NT2/D1 (cell line): ENCODE measurements around the gene COL26A1.

Experiments used
- DNase-seq: peaks from one replicate; pipeline ENCODE4 v3.0.0-alpha.2; 2011; ENCODE audit warnings: low read depth, low spot score
- H3K27me3 ChIP-seq: 2 replicates; pipeline ENCODE4 v1.6.0; 2011; ENCODE audit warnings: mild to moderate bottlenecking; ENCODE audit not compliant: insufficient read length, insufficient read depth
- H3K36me3 ChIP-seq: 2 replicates; pipeline ENCODE4 v1.6.1; 2011; ENCODE audit warnings: mild to moderate bottlenecking, low read length, mixed read lengths; ENCODE audit not compliant: insufficient read depth, insufficient read length
- H3K4me1 ChIP-seq: 2 replicates; pipeline ENCODE4 v1.5.1; 2011; ENCODE audit not compliant: insufficient read depth, insufficient read length
- H3K4me3 ChIP-seq: 2 replicates; pipeline ENCODE4 v1.5.1; 2011; ENCODE audit warnings: low read depth; ENCODE audit not compliant: insufficient read length
- H3K9ac ChIP-seq: 2 replicates; pipeline ENCODE4 v1.6.0; 2011; ENCODE audit warnings: low read depth; ENCODE audit not compliant: insufficient read length
- H3K9me3 ChIP-seq: 2 replicates; pipeline ENCODE4 v1.5.1; 2011; ENCODE audit warnings: mild to moderate bottlenecking, low read length; ENCODE audit not compliant: insufficient read depth
- SUZ12 ChIP-seq: IDR thresholded peaks from 2 replicates; pipeline ENCODE4 v1.6.1; 2011; ENCODE audit not compliant: insufficient read length, insufficient read depth; ENCODE audit errors: extremely low read depth
- YY1 ChIP-seq: IDR thresholded peaks from 2 replicates; pipeline ENCODE4 v1.6.1; 2011; ENCODE audit not compliant: insufficient read length, insufficient read depth
- ZNF274 ChIP-seq: IDR thresholded peaks from 2 replicates; pipeline ENCODE4 v1.6.1; 2011; ENCODE audit warnings: mild to moderate bottlenecking, low read depth, low read length

The COL26A1 gene

DNA sequence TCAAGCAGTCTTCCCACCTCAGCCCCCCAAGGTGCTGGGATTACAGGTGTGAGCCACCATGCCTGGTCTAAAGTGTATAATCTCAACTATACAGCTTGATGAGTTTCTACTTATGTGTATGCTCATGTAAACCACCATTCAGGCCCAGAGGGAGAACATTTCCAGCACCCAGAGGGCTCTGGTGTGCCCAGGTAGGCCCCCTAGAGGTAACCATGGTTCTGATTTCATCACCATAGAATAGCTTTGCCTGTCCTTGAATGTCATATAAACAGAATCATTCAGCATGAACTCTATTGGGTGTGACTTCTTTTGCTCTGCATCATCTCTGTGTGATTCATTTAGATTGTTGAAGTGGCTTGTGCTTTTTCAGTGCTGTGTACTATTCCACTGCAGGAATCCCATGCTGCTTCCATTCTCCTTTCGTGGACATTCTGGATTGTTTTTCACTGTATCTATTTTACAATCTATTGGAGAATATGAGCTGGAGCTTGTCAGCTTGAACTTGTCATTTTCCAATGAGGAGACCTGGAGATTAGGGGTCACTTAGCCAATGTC is 35.2 kb downstream of the COL26A1 start:
- Histone ChIP-seq H3K36me3 (no peaks in the 10 kb centered on the region), H3K9me3 (no peaks in the 10 kb centered on the region), H3K9ac (no peak overlapping the region), H3K4me1 (peaks cover 11% of the 10 kb centered on the region), H3K27me3 (no peaks in the 10 kb centered on the region), H3K4me3 (no peak overlapping the region)
- TF ChIP-seq ZNF274 (no peak), YY1 (no peak), SUZ12 (no peak)
- no peak for DNase-seq

DNA sequence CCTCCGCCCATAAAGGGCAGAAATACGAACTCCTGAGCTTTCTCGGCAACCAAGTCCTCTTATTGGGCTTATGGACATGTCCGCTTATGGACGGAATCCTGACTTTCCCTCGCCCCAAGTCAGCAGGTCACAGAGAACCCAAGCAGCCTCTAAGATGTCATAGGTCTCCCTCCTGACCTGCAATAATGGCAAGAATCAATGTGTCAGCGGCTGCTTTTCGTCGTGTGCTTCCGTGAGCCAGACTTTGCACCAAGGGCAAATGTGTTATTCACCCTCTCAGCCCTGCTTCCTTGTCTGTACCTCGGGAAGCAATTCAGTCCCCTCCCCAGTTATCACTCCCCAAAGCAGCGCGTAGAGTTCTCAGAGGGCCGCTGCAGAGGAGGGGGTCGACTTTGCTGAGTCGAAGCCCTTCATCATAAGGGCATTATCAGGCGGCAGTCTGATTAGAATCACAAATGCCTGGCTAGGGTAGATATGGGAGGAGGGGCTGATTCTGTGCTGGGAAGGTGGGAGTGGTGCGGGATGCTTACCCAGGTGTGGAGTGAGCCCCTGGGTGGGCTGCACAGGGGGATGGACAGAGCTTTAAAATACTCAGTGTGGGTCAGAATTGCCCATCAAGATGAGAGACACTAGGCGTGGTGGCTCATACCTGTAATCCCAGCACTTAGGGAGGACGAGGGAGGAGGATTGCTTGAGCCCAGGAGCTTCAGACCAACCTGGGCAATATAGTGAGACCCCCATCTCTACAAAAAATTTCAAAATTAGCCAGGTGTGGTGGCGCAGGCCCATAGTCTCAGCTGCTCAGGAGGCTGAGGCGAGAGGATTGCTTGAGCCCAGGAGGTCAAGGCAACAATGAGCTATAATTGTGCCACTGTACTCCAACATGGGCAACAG is 36.0 kb downstream of the COL26A1 start:
- H3K9me3 ChIP-seq, result no peaks in the 10 kb centered on the region
- TF ChIP-seq SUZ12, result no peak
- TF ChIP-seq ZNF274, result no peak
- no peak for TF ChIP-seq YY1
- H3K4me1 ChIP-seq, result peaks cover 11% of the 10 kb centered on the region
- H3K27me3 ChIP-seq, result no peaks in the 10 kb centered on the region
- DNase-seq, result no peak
- H3K9ac ChIP-seq, result no peak overlapping the region
- no peaks in the 10 kb centered on the region for H3K36me3 ChIP-seq
- H3K4me3 ChIP-seq, result no peak overlapping the region

DNA sequence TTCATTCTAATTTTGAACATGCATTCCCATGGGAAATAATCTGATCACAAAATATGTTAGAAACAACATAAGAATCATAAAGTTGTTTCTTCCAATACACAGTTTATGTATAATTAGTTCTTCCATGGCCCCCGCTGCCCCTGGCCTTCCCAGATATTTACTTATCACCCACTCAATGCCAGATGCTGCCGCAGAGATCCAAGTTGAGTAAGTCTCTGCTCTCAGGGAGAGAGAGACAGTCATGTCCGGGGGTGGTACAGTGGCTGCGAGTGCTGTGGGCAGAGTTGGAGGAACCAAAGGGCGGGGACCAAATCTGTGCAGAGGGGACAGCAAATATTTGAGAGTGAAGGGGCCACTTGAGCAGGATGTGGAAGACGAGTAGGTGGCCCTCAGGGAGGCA is 37.1 kb downstream of the COL26A1 start:
- Histone ChIP-seq H3K27me3 (no peaks in the 10 kb centered on the region), H3K9ac (no peak overlapping the region), H3K36me3 (no peaks in the 10 kb centered on the region), H3K4me1 (peaks cover 10% of the 10 kb centered on the region), H3K4me3 (no peak overlapping the region), H3K9me3 (no peaks in the 10 kb centered on the region)
- DNase-seq, result no peak
- TF ChIP-seq ZNF274 (no peak), YY1 (no peak), SUZ12 (no peak)

DNA sequence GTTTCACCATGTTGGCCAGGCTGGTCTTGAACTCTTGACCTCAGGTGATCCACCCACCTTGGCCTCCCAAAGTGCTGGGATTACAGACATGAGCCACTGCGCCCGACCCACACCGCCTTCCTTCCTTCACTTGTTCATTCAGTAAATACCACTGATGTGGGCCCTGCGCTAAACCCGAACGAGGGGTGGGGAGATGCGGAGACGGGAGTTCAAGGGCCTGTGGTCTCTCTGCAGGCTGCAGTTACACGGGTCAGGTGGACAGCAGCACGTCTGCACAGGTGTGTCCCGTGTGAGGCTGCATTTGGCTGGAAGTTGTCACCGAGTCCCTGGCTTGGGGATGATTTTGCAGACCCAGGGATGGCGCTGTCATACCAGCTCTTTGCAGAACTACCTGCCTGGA is 38.1 kb downstream of the COL26A1 start:
- H3K4me1 ChIP-seq, result peaks cover 10% of the 10 kb centered on the region
- no peak for DNase-seq
- no peaks in the 10 kb centered on the region for H3K27me3 ChIP-seq
- H3K9me3 ChIP-seq, result no peaks in the 10 kb centered on the region
- no peak overlapping the region for H3K9ac ChIP-seq
- H3K36me3 ChIP-seq, result peaks cover 3% of the 10 kb centered on the region
- TF ChIP-seq ZNF274, result no peak
- TF ChIP-seq SUZ12, result no peak
- TF ChIP-seq YY1, result no peak
- H3K4me3 ChIP-seq, result no peak overlapping the region

DNA sequence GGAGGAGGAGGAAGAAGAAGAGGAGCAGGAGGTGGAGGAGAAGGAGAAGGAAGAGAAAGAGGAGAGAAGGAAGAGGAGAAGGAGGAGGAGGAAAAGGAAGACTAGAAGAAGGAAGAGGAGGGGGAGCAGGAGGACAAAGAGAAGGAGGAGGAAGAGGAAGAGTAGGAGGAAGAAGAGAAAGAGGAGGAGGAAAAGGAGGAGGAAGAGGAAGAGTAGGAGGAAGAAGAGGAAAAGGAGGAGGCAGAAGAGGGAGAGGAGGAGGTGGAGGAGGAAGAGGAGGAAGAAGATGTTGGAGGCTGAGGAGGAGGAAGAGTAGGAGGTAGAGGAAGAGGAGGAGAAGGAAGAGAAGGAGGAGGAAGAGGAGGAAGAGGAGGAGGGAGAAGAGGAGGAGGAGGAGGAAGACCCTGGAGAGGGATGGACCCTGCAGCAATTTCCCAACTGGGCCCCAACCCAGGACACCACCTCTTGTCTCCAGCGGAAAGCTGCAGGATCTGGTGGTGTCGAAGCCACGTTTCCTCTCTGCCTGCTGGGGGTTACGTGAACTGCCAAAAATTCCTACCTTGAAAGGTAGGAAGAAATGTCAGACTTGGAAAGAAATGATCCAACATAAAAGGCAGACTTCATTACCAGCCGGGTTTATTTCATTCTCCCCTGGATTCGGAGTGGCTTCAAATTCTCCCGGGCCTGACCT is 38.9 kb downstream of the COL26A1 start:
- TF ChIP-seq YY1, result no peak
- TF ChIP-seq ZNF274, result no peak
- no peak for TF ChIP-seq SUZ12
- Histone ChIP-seq H3K36me3 (peaks cover 3% of the 10 kb centered on the region), H3K4me1 (peaks cover 10% of the 10 kb centered on the region), H3K4me3 (no peak overlapping the region), H3K27me3 (no peaks in the 10 kb centered on the region), H3K9me3 (no peaks in the 10 kb centered on the region), H3K9ac (peak overlapping the region; percentile 66)
- DNase-seq, result no peak

DNA sequence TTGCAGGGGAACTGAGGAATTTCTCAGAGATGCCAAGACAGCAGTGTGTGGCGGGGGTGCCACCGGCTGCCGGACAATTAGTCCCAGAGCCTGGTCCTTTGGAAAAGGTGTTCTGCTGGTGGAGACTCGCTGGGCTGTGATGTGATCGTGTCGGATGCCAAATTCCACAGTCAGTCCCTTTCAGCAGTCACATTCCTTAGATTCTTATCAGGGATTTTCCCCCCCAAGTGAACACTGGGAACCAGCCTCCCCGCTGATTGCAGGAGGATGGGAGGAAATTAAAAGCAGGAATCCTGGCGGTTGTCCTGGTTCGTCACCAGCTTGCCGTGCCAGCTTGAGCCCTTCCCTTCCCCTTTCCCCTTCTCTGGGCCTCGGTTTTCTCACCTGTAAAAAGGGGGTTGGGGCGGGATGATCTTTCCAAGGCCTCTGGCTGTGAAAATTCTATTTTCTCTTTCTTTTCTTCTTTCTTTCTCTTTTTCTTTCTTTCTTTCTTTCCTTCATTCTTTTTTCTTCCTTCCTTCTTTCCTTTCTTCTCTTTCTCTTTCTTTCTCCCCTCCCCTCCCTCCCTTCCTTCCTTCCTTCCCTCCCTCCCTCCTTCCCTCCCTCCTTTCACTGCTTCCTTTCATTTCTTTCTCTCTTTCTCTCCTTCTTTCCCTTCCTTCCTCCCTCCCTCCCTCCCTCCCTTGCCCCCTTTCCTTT is 39.6 kb downstream of the COL26A1 start:
- Histone ChIP-seq H3K4me1 (peaks cover 10% of the 10 kb centered on the region), H3K9me3 (no peaks in the 10 kb centered on the region), H3K9ac (peak overlapping the region; percentile 66), H3K27me3 (no peaks in the 10 kb centered on the region), H3K36me3 (peaks cover 8% of the 10 kb centered on the region), H3K4me3 (no peak overlapping the region)
- TF ChIP-seq ZNF274 (no peak), SUZ12 (no peak), YY1 (no peak)
- DNase-seq, result peak; percentile 88

DNA sequence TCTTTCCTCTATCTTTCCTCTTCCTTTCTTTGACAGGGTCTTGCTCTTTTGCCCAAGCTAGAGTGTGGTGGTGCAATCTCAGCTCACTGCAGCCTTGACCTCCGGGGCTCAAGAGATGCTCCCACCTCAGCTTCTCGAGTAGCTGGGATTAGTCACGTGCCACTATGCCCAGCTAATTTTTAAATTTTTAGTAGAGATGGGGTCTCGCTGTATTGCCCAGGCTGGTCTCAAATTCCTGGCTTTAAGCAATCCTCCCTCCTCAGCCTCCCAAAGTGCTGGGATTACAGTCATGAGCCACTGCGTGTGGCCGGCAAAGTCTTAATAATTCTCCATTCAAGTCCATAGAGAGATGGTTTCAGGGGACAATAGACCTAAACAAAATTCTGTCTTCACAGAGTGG is 40.2 kb downstream of the COL26A1 start:
- Histone ChIP-seq H3K36me3 (peaks cover 11% of the 10 kb centered on the region), H3K9me3 (0 out of 2 replicates have a peak, but pooled peaks cover 5% of the 10 kb centered on the region), H3K9ac (no peak overlapping the region), H3K4me1 (peaks cover 10% of the 10 kb centered on the region), H3K4me3 (no peak overlapping the region), H3K27me3 (no peaks in the 10 kb centered on the region)
- no peak for DNase-seq
- TF ChIP-seq YY1 (no peak), ZNF274 (no peak), SUZ12 (no peak)
